Stomach (tissue), 19 donors: ENCODE data around the gene POGK. TPM values are rescaled to one million over a fixed set of nuclear protein-coding genes. Genes with fewer than 3 reads are reported as not detected.

Source experiments
- DNase-seq, 2 donors: peaks; one replicate each; pipeline versions ENCODE4 v3.0.0 to v3.0.0-alpha.2; 2013 to 2019
- H3K27ac ChIP-seq, 5 donors: fragments of 200-600 bp in 4 of 5; sonication (generic) in 4 of 5; one replicate each; pipeline ENCODE4 v1.5.1; 2013 to 2019; ENCODE audit warnings: mild to moderate bottlenecking in 1 of 5, moderate library complexity in 1 of 5
- H3K27me3 ChIP-seq, 3 donors: fragments of 200-600 bp; sonication (generic); one replicate each; pipeline ENCODE4 v1.5.1; 2017 to 2019; ENCODE audit warnings: mixed run types in 1 of 3
- H3K36me3 ChIP-seq, 4 donors: fragments of 200-600 bp; sonication (generic); 1 replicate in 3 of 4; 2 replicates in 1 of 4; pipeline ENCODE4 v1.5.1; 2016 to 2019
- H3K4me1 ChIP-seq, 4 donors: fragments of 200-600 bp; sonication (generic); one replicate each; pipeline ENCODE4 v1.5.1; 2016 to 2019
- H3K4me3 ChIP-seq, 4 donors: fragments of 200-600 bp; sonication (generic) in 3 of 4; one replicate each; pipeline ENCODE4 v1.5.1; 2016 to 2019; ENCODE audit warnings: mild to moderate bottlenecking in 1 of 4
- H3K9me3 ChIP-seq, 4 donors: fragments of 200-600 bp; sonication (generic); one replicate each; pipeline ENCODE4 v1.5.1; 2016 to 2019
- CTCF ChIP-seq, 7 experiments: fragments of 450-650 bp in 4 of 7; fragments of 200-600 bp in 3 of 7; sonication (generic) in 3 of 7; IDR thresholded peaks; one replicate each; pipeline ENCODE4 v1.5.1; 2016 to 2019; ENCODE audit warnings: antibody characterized with exemption in 7 of 7, control low read depth in 2 of 7, mild to moderate bottlenecking in 1 of 7
- EP300 ChIP-seq: sonication (generic); formaldehyde crosslinking; IDR thresholded peaks from one replicate; pipeline ENCODE4 v1.6.1; 2017; ENCODE audit warnings: antibody characterized with exemption
- POLR2A ChIP-seq, 4 donors: fragments of 450-650 bp; IDR thresholded peaks; one replicate each; pipeline ENCODE4 v1.6.1; 2016; ENCODE audit warnings: antibody characterized with exemption in 4 of 4, control low read depth in 2 of 4, mild to moderate bottlenecking in 1 of 4, moderate library complexity in 1 of 4
- POLR2AphosphoS5 ChIP-seq, 3 donors: sonication (generic); formaldehyde crosslinking; IDR thresholded peaks; one replicate each; pipeline ENCODE4 v1.6.1; 2016; ENCODE audit warnings: antibody characterized with exemption in 3 of 3
- WGBS, 5 donors: extraction: QIAGEN DNeasy Blood & Tissue Kit in 3 of 5; methylation state at CpG; one replicate each; pipeline versions ENCODE4 v1.1.5 to v1.1.7; 2013 to 2018; 5-methylcytosine and 5-hydroxymethylcytosine counted together
- intact Hi-C: fragments of 100-400 bp; cut with DNase I; formaldehyde crosslinking; loops from one replicate; pipeline ENCODE4 v1.15.1; 2023; ENCODE audit warnings: low total_unique reads
- long read RNA-seq, 10 donors: transcript quantifications; one replicate each; lab custom pipeline, GENCODE V29; 2026
- polyA plus RNA-seq, 3 donors: library from polyadenylated mRNA; stranded (reverse); fragments of 200-250 nt; gene quantifications; one replicate each; pipeline ENCODE4 v1.2.3, GENCODE V29; 2013
- total RNA-seq, 5 donors: library from RNA; depleted of rRNA; stranded (reverse); fragments of >200 nt; gene quantifications; one replicate each; pipeline versions ENCODE4 v1.1.0 to v1.2.3, GENCODE V29; 2014 to 2016
- donor health status: healthy with polysubstance abuse.
- donor health status: Bipolar disorder and iron deficiency.
- donor health status: healthy.

The POGK gene
- total RNA-seq (10 to 100 TPM; 14.7 to 33.8 (median 22.2) TPM), polyA plus RNA-seq (10 to 100 TPM in 1 of 3 donors, 1 to 10 TPM in 2; 8.1 to 10.7 (median 9.6) TPM)
- long read RNA-seq, donor 1, full-length matches to known transcripts, result 1 of 1 reads
- long read RNA-seq, donor 1, partial matches to known transcripts, result 0 of 1 reads
- long read RNA-seq, donor 1, other reads (novel, unspliced or antisense), result 0 of 1 reads
- long read RNA-seq, donor 2, full-length matches to known transcripts, result 2 of 7 reads
- long read RNA-seq, donor 2, partial matches to known transcripts, result 5 of 7 reads
- long read RNA-seq, donor 2, other reads (novel, unspliced or antisense), result 0 of 7 reads
- long read RNA-seq, donor 3, partial matches to known transcripts, result 5 of 5 reads
- long read RNA-seq, donor 3, other reads (novel, unspliced or antisense), result 0 of 5 reads
- long read RNA-seq, donor 4, result 0 reads
- long read RNA-seq, donor 5, result 0 reads
- long read RNA-seq, donor 6, result 0 reads
- long read RNA-seq, donor 7, partial matches to known transcripts, result 0 of 2 reads
- long read RNA-seq, donor 7, other reads (novel, unspliced or antisense), result 0 of 2 reads
- long read RNA-seq, donor 8, full-length matches to known transcripts, result 1 of 1 reads
- long read RNA-seq, donor 8, partial matches to known transcripts, result 0 of 1 reads
- long read RNA-seq, donor 8, other reads (novel, unspliced or antisense), result 0 of 1 reads
- long read RNA-seq, donor 9, full-length matches to known transcripts, result 1 of 7 reads
- long read RNA-seq, donor 9, partial matches to known transcripts, result 6 of 7 reads
- long read RNA-seq, donor 9, other reads (novel, unspliced or antisense), result 0 of 7 reads
- long read RNA-seq, donor 10, full-length matches to known transcripts, result 1 of 1 reads
- long read RNA-seq, donor 10, partial matches to known transcripts, result 0 of 1 reads
- long read RNA-seq, donor 10, other reads (novel, unspliced or antisense), result 0 of 1 reads

GRCh38 chr1:166838766-166839599, at the start of gene POGK:
POGK (plus strand) TSS chr1:166839475; CDS start chr1:166840957, 1,482 bp downstream.
- Histone ChIP-seq H3K9me3 (no peaks in the 10 kb centered on the region), H3K27ac (peak within 1 kb of the TSS; percentile 89 to 94 (median 93)), H3K27me3 (no peaks in the 10 kb centered on the region), H3K4me1 (peaks cover 47 to 55% (median 54%) of the 10 kb centered on the region in 4 donors), H3K36me3 (peaks cover 20 to 31% (median 31%) of the 10 kb centered on the region in 4 donors), H3K4me3 (peak within 1 kb of the TSS; percentile 72 to 89 (median 74))
- DNase-seq, result peak; percentile 89 to 98
- WGBS, 5 donors, result 0 to 1% (median 1%) methylated on average over 34 to 63 of the region's 63 CpGs
- TF ChIP-seq EP300, result no peak
- peak in 1 of 4 donors; percentile 7 for TF ChIP-seq POLR2A (IDR thresholded peaks at IDR 0.05)
- peak; percentile 79 to 93 (median 88) for TF ChIP-seq POLR2AphosphoS5 (IDR thresholded peaks at IDR 0.05)
- no peak for TF ChIP-seq CTCF (IDR thresholded peaks at IDR 0.05)
- intact Hi-C loops, result no loop called here

- no peaks in the 10 kb centered on the region for H3K4me1 ChIP-seq
- DNase-seq, result no peak
- no peak overlapping the region for H3K27ac ChIP-seq
- no peaks in the 10 kb centered on the region for H3K36me3 ChIP-seq
- peaks cover 0 to 9% (median 0%) of the 10 kb centered on the region in 3 donors for H3K27me3 ChIP-seq
- H3K4me3 ChIP-seq, result no peak overlapping the region
- intact Hi-C loops, result no loop called here
- 92 to 96% (median 94%) methylated on average over 14 to 23 of the region's 23 CpGs for WGBS, 5 donors
- TF ChIP-seq POLR2A (IDR thresholded peaks at IDR 0.05) (no peak), POLR2AphosphoS5 (IDR thresholded peaks at IDR 0.05) (no peak), CTCF (IDR thresholded peaks at IDR 0.05) (no peak), EP300 (no peak)
- H3K9me3 ChIP-seq, result no peaks in the 10 kb centered on the region
Observed at GRCh38 chr1:166796620-166797236, 42.5 kb upstream of the POGK start.

- TF ChIP-seq POLR2A (IDR thresholded peaks at IDR 0.05), result no peak
- no peak for TF ChIP-seq CTCF (IDR thresholded peaks at IDR 0.05)
- TF ChIP-seq EP300, result no peak
- no peak for TF ChIP-seq POLR2AphosphoS5 (IDR thresholded peaks at IDR 0.05)
- peaks cover 0 to 8% (median 3%) of the 10 kb centered on the region in 4 donors for H3K4me1 ChIP-seq
- no peaks in the 10 kb centered on the region for H3K27me3 ChIP-seq
- H3K27ac ChIP-seq, result no peak overlapping the region
- DNase-seq, result no peak
- H3K4me3 ChIP-seq, result no peak overlapping the region
- H3K36me3 ChIP-seq, result no peaks in the 10 kb centered on the region
- H3K9me3 ChIP-seq, result no peaks in the 10 kb centered on the region
- 79 to 89% (median 88%) methylated on average over 2 of the region's 2 CpGs for whole genome bisulfite sequencing, 5 donors
- intact Hi-C loops, result no loop called here
Observed at GRCh38 chr1:166808952-166809351, 30.3 kb upstream of the POGK start.
